H1 (cell line): Measurements from ENCODE around the gene INPP4B. TPM values are rescaled to one million over a fixed set of nuclear protein-coding genes. Genes with fewer than 3 reads are reported as not detected.

Source experiments
- EP300 ChIP-seq, 2 experiments: IDR thresholded peaks; 1 replicate in 1 of 2; 2 replicates in 1 of 2; pipeline ENCODE4 v1.6.1; 2011 to 2012; ENCODE audit warnings: low read depth in 2 of 2, low read length in 2 of 2, mild to moderate bottlenecking in 2 of 2, borderline replicate concordance in 1 of 2, inconsistent platforms in 1 of 2, moderate library complexity in 1 of 2
- SIN3A ChIP-seq, 2 experiments: IDR thresholded peaks in 1 of 2; conservative IDR thresholded peaks in 1 of 2; 2 replicates each; pipeline ENCODE4 v1.6.1; 2011 to 2012; ENCODE audit warnings: low read length in 2 of 2, improper control_type of control experiment in 1 of 2, low read depth in 1 of 2, mild to moderate bottlenecking in 1 of 2
- SP1 ChIP-seq: IDR thresholded peaks from 2 replicates; pipeline ENCODE4 v1.6.1; 2011; ENCODE audit warnings: low read depth, low read length
- TAF7 ChIP-seq: optimal IDR thresholded peaks from 2 replicates; pipeline ENCODE3; 2011; ENCODE audit warnings: low read depth, mild to moderate bottlenecking, inconsistent platforms, low read length, moderate library complexity, borderline replicate concordance
- polyA plus RNA-seq, 7 experiments: library from polyadenylated mRNA; depleted of rRNA in 3 of 7; stranded (reverse) in 5 of 7; unstranded in 2 of 7; fragments of >200 nt in 5 of 7; fragments of 200-250 nt in 2 of 7; gene quantifications; 1 replicate in 5 of 7; 2 replicates in 1 of 7; 4 replicates in 1 of 7; pipeline versions ENCODE4 v1.2.1 to v1.2.3, GENCODE V29; 2011 to 2013; ENCODE audit warnings: missing spikeins in 2 of 7, mixed read lengths in 2 of 7
- total RNA-seq: library from RNA; stranded (reverse); fragmentation: NEBNext Ultra II Directional; extraction: Animal tissue kit (Norgen Biotek cat#: 25700); gene quantifications from 2 replicates; pipeline ENCODE4 v1.2.1, GENCODE V29; 2021

Gene INPP4B
- total and polyA plus RNA-seq, 2 of the 8 experiments (the other 6 are each of a cell fraction or from before 2014, with no cell fraction given), result 0.11 to 0.54 TPM

GRCh38 chr4:142129931-142130330, 716.2 kb downstream of the INPP4B start (continued):
- TF ChIP-seq SIN3A (conservative IDR thresholded peaks at IDR 0.05 in 1 of 2, IDR thresholded peaks at IDR 0.05 in 1 of 2; ENCODE audit: low read depth in 1 of 2, low read length in 2 of 2) (no peak), TAF7 (no peak), SP1 (no peak), EP300 (IDR thresholded peaks at IDR 0.05; ENCODE audit: borderline replicate concordance in 1 of 2, low read depth in 2 of 2, low read length in 2 of 2) (no peak)
